Glutamatergic neuron (in vitro differentiated cells): ENCODE measurements around the gene CSRP2. TPM values are rescaled to one million over a fixed set of nuclear protein-coding genes. Genes with fewer than 3 reads are reported as not detected.

Experiments
- DNase-seq: peaks from one replicate; pipeline ENCODE4 v3.0.0; 2022
- H3K27ac Mint-ChIP-seq: one replicate; pipeline ENCODE4 v1.8.0; 2020; ENCODE audit warnings: mild to moderate bottlenecking, mixed read lengths, inconsistent platforms; ENCODE audit not compliant: unreplicated experiment
- H3K27me3 Mint-ChIP-seq: one replicate; pipeline ENCODE4 v1.8.0; 2020; ENCODE audit warnings: mild to moderate bottlenecking, moderate library complexity, mixed read lengths, inconsistent platforms; ENCODE audit not compliant: unreplicated experiment
- H3K36me3 Mint-ChIP-seq: one replicate; pipeline ENCODE4 v1.8.0; 2020; ENCODE audit warnings: mild to moderate bottlenecking, mixed read lengths, inconsistent platforms; ENCODE audit not compliant: unreplicated experiment
- H3K4me1 Mint-ChIP-seq: one replicate; pipeline ENCODE4 v1.8.0; 2020; ENCODE audit warnings: mild to moderate bottlenecking, low read depth, mixed read lengths, inconsistent platforms; ENCODE audit not compliant: unreplicated experiment
- H3K4me3 Mint-ChIP-seq: one replicate; pipeline ENCODE4 v1.8.0; 2020; ENCODE audit warnings: mild to moderate bottlenecking, mixed read lengths, inconsistent platforms; ENCODE audit not compliant: unreplicated experiment
- H3K9me3 Mint-ChIP-seq: one replicate; pipeline ENCODE4 v1.8.0; 2020; ENCODE audit warnings: mild to moderate bottlenecking, moderate library complexity, mixed read lengths, inconsistent platforms; ENCODE audit not compliant: unreplicated experiment
- CTCF ChIP-seq: fragments of 200-600 bp; sonication (generic); IDR thresholded peaks from one replicate; pipeline ENCODE4 v1.5.0; 2021; ENCODE audit not compliant: partially characterized antibody, unreplicated experiment
- total RNA-seq: library from RNA; stranded (reverse); fragmentation: NEBNext Ultra II Directional; extraction: Animal tissue kit (Norgen Biotek cat#: 25700); gene quantifications from one replicate; pipeline ENCODE4 v1.2.1, GENCODE V29; 2021; ENCODE audit not compliant: unreplicated experiment

The CSRP2 gene
- total RNA-seq, 1 donor from 2014 or later: 50.5 TPM

- Mint-ChIP-seq H3K27me3 (no peaks in the 10 kb centered on the region), H3K9me3 (peaks cover 2% of the 10 kb centered on the region), H3K4me3 (no peak overlapping the region), H3K36me3 (no peaks in the 10 kb centered on the region), H3K4me1 (peaks cover 6% of the 10 kb centered on the region), H3K27ac (no peak overlapping the region)
- DNase-seq: no peak
- TF ChIP-seq CTCF: no peak
Measured at GRCh38 chr12:76872415-76872814, 6.4 kb downstream of the CSRP2 start.

- no peak overlapping the region for H3K4me3 Mint-ChIP-seq
- no peaks in the 10 kb centered on the region for H3K36me3 Mint-ChIP-seq
- no peak overlapping the region for H3K27ac Mint-ChIP-seq
Measured at GRCh38 chr12:76871742-76872141, 7.1 kb downstream of the CSRP2 start.

GRCh38 chr12:76871082-76871481 is 7.7 kb downstream of the CSRP2 start:
- Mint-ChIP-seq H3K9me3 (peaks cover 2% of the 10 kb centered on the region), H3K4me1 (peaks cover 17% of the 10 kb centered on the region), H3K36me3 (no peaks in the 10 kb centered on the region), H3K27ac (no peak overlapping the region), H3K27me3 (no peaks in the 10 kb centered on the region), H3K4me3 (no peak overlapping the region)
- TF ChIP-seq CTCF: no peak
- DNase-seq: no peak

More at GRCh38 chr12:76871742-76872141, 7.1 kb downstream of the CSRP2 start:
- no peak for TF ChIP-seq CTCF
- Mint-ChIP-seq H3K4me1 (peaks cover 10% of the 10 kb centered on the region), H3K9me3 (peaks cover 2% of the 10 kb centered on the region), H3K27me3 (no peaks in the 10 kb centered on the region)
- no peak for DNase-seq

- Mint-ChIP-seq H3K36me3 (no peaks in the 10 kb centered on the region), H3K27ac (peak overlapping the region; percentile 88), H3K4me1 (peaks cover 33% of the 10 kb centered on the region), H3K27me3 (no peaks in the 10 kb centered on the region), H3K4me3 (peak overlapping the region; percentile 55), H3K9me3 (no peaks in the 10 kb centered on the region)
- TF ChIP-seq CTCF: no peak
- peak; percentile 28 for DNase-seq
Measured at GRCh38 chr12:76866726-76867125, 12.1 kb downstream of the CSRP2 start.

- peak; percentile 19 for DNase-seq
- Mint-ChIP-seq H3K9me3 (no peaks in the 10 kb centered on the region), H3K27ac (peak overlapping the region; percentile 88), H3K36me3 (no peaks in the 10 kb centered on the region), H3K4me1 (peaks cover 33% of the 10 kb centered on the region), H3K4me3 (peak overlapping the region; percentile 55), H3K27me3 (no peaks in the 10 kb centered on the region)
- no peak for TF ChIP-seq CTCF
Measured at GRCh38 chr12:76866151-76866567, 12.7 kb downstream of the CSRP2 start.
